ENCODE results near the gene ABI3. TPM values are rescaled to one million over a fixed set of nuclear protein-coding genes. Genes with fewer than 3 reads are reported as not detected.

ABI3 gene
- total and polyA plus RNA-seq, 11 donors: 3.3 to 16.1 (median 6.4) TPM

DNA sequence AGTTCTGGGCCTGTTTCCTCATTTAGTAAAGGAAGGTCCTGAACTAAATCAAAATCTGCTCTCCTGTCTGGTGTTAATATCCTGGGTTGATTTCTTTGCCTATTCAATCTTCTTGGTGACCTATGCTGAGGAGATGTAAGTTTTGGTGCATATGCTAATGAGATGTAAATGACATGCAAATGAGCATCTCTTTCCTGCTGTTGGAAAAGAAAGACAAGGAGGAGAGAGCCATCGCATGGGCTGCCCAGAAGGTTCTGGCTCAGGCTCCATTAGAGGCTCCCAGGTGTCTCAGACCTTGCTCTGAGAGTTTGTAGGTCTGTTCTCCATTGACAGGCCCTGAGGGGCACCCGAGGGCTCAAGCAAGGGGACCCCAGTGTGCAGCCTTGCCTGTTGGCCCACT, 3.3 kb downstream of the ABI3 start:
- peak overlapping the region in 10 of 12 donors; percentile 6 to 91 (median 32) for H3K27ac ChIP-seq
- 59 to 84% (median 83%) methylated on average over 2 of the region's 2 CpGs for WGBS, 4 donors

DNA sequence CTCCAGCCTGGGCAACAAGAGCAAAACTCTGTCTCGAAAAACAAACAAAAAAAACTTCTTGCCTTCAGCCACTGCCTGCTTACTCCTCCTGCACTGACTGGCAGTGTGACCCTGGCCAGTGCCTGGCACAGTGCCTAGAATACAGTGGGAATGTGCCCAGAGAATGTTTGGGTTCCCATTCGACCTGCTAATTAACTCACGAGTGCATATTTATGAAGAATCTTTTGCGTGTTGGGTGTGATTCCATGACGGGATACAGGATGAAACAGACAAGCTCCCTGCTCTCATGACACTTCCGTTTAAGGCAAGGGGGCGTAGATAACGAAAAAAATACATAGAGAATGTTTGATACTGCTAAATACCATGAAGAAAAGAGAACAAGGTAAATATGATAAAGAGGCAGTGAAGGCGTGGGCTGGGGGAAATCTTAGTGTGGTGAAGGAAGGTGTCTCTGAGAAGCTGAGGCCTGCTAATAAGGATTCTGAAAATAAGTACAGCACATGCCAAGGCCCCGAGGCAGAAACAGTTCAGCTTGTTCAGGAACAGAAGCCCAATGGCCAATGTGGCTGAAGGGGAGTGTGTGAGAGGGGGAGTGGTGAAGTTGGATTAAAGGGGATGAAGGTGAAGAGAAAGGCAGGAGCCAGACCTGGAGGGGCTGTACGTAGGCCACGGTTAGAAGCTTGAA, 4.3 kb downstream of the ABI3 start:
- H3K4me1 ChIP-seq: peaks cover 5 to 95% (median 40%) of the 10 kb centered on the region in 12 donors
- peaks cover 0 to 18% (median 5%) of the 10 kb centered on the region in 9 donors for H3K27me3 ChIP-seq
- TF ChIP-seq, protein P1, sequence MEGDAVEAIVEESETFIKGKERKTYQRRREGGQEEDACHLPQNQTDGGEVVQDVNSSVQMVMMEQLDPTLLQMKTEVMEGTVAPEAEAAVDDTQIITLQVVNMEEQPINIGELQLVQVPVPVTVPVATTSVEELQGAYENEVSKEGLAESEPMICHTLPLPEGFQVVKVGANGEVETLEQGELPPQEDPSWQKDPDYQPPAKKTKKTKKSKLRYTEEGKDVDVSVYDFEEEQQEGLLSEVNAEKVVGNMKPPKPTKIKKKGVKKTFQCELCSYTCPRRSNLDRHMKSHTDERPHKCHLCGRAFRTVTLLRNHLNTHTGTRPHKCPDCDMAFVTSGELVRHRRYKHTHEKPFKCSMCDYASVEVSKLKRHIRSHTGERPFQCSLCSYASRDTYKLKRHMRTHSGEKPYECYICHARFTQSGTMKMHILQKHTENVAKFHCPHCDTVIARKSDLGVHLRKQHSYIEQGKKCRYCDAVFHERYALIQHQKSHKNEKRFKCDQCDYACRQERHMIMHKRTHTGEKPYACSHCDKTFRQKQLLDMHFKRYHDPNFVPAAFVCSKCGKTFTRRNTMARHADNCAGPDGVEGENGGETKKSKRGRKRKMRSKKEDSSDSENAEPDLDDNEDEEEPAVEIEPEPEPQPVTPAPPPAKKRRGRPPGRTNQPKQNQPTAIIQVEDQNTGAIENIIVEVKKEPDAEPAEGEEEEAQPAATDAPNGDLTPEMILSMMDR (IDR thresholded peaks at IDR 0.05): no peak
- TF ChIP-seq POLR2A (IDR thresholded peaks at IDR 0.05): no peak
- H3K9me3 ChIP-seq: no peaks in the 10 kb centered on the region
- H3K36me3 ChIP-seq: peaks cover 0 to 3% (median 0%) of the 10 kb centered on the region in 9 donors
- intact Hi-C loops (cut with DNase I): loop anchor here in 1 of 10 donors (5.0 kb wide), 1 partner anchor 47 kb away; no protein-coding TSS in a partner anchor
- no peak for ATAC-seq
- peak overlapping the region in 4 of 12 donors; percentile 0 to 68 (median 14) for H3K4me3 ChIP-seq
- WGBS, 4 donors: 43 to 58% (median 53%) methylated on average over 12 of the region's 12 CpGs
- DNase-seq: no peak
- H3K27ac ChIP-seq: peak overlapping the region in 11 of 12 donors; percentile 6 to 91 (median 58)

More for the DNA sequence above, 3.3 kb downstream of the ABI3 start:
- peaks cover 0 to 8% (median 0%) of the 10 kb centered on the region in 9 donors for H3K27me3 ChIP-seq
- no peaks in the 10 kb centered on the region for H3K36me3 ChIP-seq
- peak overlapping the region in 4 of 12 donors; percentile 8 to 68 (median 18) for H3K4me3 ChIP-seq
- ATAC-seq (no peak), DNase-seq (no peak)
- intact Hi-C loops (cut with DNase I): loop anchor here in 1 of 10 donors (5.0 kb wide), 1 partner anchor 48 kb away; no protein-coding TSS in a partner anchor
- H3K9me3 ChIP-seq: no peaks in the 10 kb centered on the region
- peaks cover 5 to 97% (median 46%) of the 10 kb centered on the region in 12 donors for H3K4me1 ChIP-seq
- TF ChIP-seq, protein P1 (IDR thresholded peaks at IDR 0.05): no peak
- TF ChIP-seq POLR2A (IDR thresholded peaks at IDR 0.05): no peak

- peak overlapping the region; percentile 43 to 91 (median 70) for H3K27ac ChIP-seq
- H3K27me3 ChIP-seq: peaks cover 0 to 29% (median 8%) of the 10 kb centered on the region in 9 donors
- no peak for ATAC-seq
- 78 to 85% (median 84%) methylated on average over 7 to 13 of the region's 13 CpGs for WGBS, 4 donors
- peaks cover 0 to 9% (median 0%) of the 10 kb centered on the region in 9 donors for H3K36me3 ChIP-seq
- H3K4me1 ChIP-seq: peaks cover 5 to 88% (median 37%) of the 10 kb centered on the region in 12 donors
- intact Hi-C loops (cut with DNase I): loop anchor here in 1 of 10 donors (2.0 kb wide), 1 partner anchor 24 kb away; no protein-coding TSS in a partner anchor
- H3K9me3 ChIP-seq: no peaks in the 10 kb centered on the region
- DNase-seq: no peak
- no peak overlapping the region for H3K4me3 ChIP-seq
- TF ChIP-seq POLR2A (IDR thresholded peaks at IDR 0.05): no peak
- TF ChIP-seq, protein P1 (IDR thresholded peaks at IDR 0.05): no peak
Observed at GRCh38 chr17:49216482-49216881, 6.0 kb downstream of the ABI3 start.
